Tibial nerve (tissue), 4 donors: ENCODE data around the gene ELP4.

Experiments
- CTCF ChIP-seq, 5 experiments: fragments of 200-600 bp in 3 of 5; fragments of 450-650 bp in 2 of 5; sonication (generic) in 3 of 5; IDR thresholded peaks; one replicate each; pipeline ENCODE4 v1.5.1; 2016 to 2019; ENCODE audit warnings: antibody characterized with exemption in 5 of 5, mild to moderate bottlenecking in 3 of 5, moderate library complexity in 2 of 5
- EP300 ChIP-seq, 2 donors: sonication (generic); formaldehyde crosslinking; IDR thresholded peaks; one replicate each; pipeline ENCODE4 v1.6.1; 2017; ENCODE audit warnings: antibody characterized with exemption in 2 of 2, mild to moderate bottlenecking in 1 of 2
- POLR2A ChIP-seq, 2 donors: fragments of 450-650 bp; IDR thresholded peaks; one replicate each; pipeline ENCODE4 v1.6.1; 2017; ENCODE audit warnings: antibody characterized with exemption in 2 of 2, mild to moderate bottlenecking in 2 of 2, moderate library complexity in 2 of 2

- TF ChIP-seq CTCF (IDR thresholded peaks at IDR 0.05) (no peak), EP300 (IDR thresholded peaks at IDR 0.05) (no peak), POLR2A (IDR thresholded peaks at IDR 0.05) (no peak)
These were observed 298.5 kb downstream of the ELP4 start for GRCh38 chr11:31807799-31808667.
